HG02678 (cell line): ENCODE measurements around the gene NUTF2.
A peak's percentile ranks its signal among the peaks of the same experiment; 100 is the strongest.
"Not testable (repeated sequence)": the region's sequence is repeated elsewhere in the genome, so short reads cannot be mapped to it uniquely, and the experiment has no call there.

Experiments
- ATAC-seq: cut with Tn5 transposase; IDR thresholded peaks from one replicate; pipeline ENCODE4 v1.9.1; 2021; ENCODE audit warnings: mild to moderate bottlenecking, moderate library complexity; ENCODE audit not compliant: unreplicated experiment

The NUTF2 gene

DNA sequence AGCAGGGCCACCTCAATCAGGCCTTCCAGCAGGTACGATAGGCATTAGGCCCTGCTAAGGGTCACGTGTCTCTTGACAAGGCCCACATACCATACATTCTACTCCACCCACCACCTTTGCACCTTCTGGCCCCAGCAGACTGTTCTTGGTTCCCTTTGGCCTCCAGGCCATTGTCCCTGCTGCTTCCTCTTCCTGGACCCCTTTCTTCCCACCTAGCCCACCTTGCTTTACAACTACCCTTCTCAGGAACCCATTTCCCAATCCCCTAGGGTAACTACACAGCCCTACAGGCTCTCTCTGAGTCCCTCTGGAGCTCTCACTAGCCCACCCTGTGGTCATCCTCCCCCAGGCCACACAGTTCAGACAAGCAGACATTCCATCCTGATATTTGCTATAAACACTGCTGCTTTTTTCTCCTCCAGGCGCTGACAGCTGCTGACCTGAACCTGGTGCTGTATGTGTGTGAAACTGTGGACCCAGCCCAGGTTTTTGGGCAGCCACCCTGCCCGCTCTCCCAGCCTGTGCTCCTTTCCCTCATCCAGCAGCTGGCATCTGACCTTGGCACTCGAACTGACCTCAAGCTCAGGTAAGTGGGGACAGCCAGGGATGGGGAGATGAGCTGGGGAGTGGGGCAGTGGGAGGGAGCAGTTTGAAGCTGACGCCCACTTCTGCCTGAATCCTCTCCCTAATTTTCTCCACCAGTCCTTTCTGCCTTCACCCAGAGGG, 36.6 kb downstream of the NUTF2 start:
- no peak for ATAC-seq

DNA sequence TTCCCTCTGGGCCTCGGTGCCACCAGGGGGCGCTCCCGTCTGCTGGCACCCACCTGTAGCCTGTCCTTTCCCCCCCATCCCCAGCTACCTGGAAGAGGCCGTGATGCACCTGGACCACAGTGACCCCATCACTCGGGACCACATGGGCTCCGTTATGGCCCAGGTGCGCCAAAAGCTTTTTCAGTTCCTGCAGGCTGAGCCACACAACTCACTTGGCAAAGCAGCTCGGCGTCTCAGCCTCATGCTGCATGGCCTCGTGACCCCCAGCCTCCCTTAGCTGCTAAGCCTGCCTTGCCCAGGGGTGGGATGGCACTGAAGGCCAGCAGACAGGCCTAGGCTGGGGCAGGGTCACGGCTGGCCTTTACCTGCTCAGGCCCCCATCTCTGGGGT, 37.1 kb downstream of the NUTF2 start:
- no peak for ATAC-seq

- no peak for ATAC-seq
Measured at GRCh38 chr16:67884684-67885083, 38.0 kb downstream of the NUTF2 start, which contains the start of gene NRN1L. Gene NRN1L (plus strand): TSS chr16:67884885. CDS start chr16:67884904, 19 bp downstream.

DNA sequence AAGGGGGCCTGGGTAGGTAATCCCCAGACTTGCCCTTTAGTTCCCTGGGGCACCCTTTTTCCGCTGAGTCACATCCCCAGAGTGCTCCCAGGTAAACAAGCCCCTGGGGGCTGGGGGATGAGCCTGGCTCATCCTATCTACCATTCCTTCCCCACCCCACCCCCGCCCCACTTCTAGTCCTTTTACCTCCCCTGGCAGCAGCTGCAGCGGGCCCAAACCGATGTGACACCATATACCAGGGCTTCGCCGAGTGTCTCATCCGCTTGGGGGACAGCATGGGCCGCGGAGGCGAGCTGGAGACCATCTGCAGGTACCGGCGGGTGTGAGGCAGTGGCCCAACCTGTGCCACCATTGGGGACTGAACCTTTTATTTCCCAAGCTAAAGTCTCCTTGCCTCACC, 38.8 kb downstream of the NUTF2 start:
- no peak for ATAC-seq

DNA sequence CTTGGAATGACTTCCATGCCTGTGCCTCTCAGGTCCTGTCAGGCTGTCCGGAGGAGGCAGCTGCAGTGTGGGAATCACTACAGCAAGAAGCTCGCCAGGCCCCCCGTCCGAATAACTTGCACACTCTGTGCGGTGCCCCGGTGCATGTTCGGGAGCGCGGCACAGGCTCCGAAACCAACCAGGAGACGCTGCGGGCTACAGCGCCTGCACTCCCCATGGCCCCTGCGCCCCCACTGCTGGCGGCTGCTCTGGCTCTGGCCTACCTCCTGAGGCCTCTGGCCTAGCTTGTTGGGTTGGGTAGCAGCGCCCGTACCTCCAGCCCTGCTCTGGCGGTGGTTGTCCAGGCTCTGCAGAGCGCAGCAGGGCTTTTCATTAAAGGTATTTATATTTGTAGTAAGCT, 39.2 kb downstream of the NUTF2 start:
- ATAC-seq: no peak

- no peak for ATAC-seq
Measured at GRCh38 chr16:67886387-67886786, 39.7 kb downstream of the NUTF2 start.

DNA sequence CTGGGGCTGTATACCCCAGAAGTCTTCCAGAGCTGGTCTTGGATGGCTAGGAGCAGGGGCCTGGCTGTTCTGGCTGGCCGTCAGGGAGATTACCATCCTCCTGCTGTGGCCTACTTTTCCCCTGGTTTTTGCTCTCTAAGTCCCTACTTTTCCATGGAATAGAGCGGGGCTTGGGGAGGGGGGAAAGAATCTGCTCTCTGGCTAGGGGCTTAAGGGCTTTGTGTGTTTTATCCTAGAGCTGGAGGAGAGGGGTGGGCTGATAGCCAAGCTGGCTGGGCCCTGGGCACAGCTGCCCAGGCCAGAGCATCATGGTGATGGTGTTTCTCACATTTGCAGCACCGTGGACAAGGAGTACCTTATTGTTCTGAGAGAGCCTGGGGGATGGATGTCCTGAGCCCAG, 41.6 kb downstream of the NUTF2 start:
- ATAC-seq: no peak

GRCh38 chr16:67892375-67892774, 45.6 kb downstream of the NUTF2 start:
- ATAC-seq: no peak

- ATAC-seq: peak; percentile 91
Measured at GRCh38 chr16:67892899-67893742, 46.4 kb downstream of the NUTF2 start, which contains the start of gene PSKH1. Gene PSKH1 (plus strand): TSS chr16:67893254. CDS start chr16:67908750, 15,496 bp downstream.

- no peak for ATAC-seq
Measured at GRCh38 chr16:67893743-67894399, 47.1 kb downstream of the NUTF2 start.

GRCh38 chr16:67897231-67897630, 50.5 kb downstream of the NUTF2 start:
- ATAC-seq: no peak

GRCh38 chr16:67901734-67902133, 55.0 kb downstream of the NUTF2 start:
- no peak for ATAC-seq

- no peak for ATAC-seq
Measured at GRCh38 chr16:67902831-67903230, 56.1 kb downstream of the NUTF2 start.

GRCh38 chr16:67907397-67908180, 60.9 kb downstream of the NUTF2 start:
- no peak for ATAC-seq

- no peak for ATAC-seq
Measured at GRCh38 chr16:67909056-67909742, 62.5 kb downstream of the NUTF2 start.

DNA sequence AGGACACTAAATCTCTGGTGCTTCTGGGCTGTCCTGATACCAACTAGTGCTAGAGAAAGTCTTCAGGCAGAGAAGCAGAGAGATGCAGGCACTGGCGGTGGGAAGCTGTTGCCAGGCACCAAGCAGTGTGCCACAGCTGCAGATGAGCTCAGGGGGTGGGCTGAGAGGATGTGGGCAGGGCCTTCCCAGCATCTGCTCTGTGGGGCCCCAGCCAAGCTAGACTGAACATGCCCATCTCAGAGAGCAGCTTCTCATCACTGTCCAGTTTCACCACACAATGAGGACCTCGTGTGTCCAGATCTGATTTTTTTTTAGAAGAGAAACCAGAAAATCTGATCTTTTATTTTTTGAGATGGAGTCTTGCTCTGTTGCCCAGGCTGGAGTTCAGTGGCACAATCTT, 63.4 kb downstream of the NUTF2 start:
- ATAC-seq: no peak

GRCh38 chr16:67914758-67915495, 68.2 kb downstream of the NUTF2 start:
- no peak for ATAC-seq

DNA sequence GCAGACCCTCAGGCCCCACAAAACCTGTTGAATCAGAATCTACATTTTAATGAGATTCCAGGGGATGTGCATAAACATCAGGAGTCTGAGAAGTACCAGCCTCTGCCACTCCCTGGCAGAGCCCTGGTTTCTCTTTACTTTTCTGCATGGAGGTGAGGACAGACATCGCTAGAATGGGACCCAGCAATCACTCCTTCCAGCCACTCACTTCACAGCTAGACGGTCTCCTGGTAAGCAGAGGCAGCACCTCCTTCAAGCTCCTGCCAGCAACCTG, 68.7 kb downstream of the NUTF2 start:
- not testable (repeated sequence) for ATAC-seq

DNA sequence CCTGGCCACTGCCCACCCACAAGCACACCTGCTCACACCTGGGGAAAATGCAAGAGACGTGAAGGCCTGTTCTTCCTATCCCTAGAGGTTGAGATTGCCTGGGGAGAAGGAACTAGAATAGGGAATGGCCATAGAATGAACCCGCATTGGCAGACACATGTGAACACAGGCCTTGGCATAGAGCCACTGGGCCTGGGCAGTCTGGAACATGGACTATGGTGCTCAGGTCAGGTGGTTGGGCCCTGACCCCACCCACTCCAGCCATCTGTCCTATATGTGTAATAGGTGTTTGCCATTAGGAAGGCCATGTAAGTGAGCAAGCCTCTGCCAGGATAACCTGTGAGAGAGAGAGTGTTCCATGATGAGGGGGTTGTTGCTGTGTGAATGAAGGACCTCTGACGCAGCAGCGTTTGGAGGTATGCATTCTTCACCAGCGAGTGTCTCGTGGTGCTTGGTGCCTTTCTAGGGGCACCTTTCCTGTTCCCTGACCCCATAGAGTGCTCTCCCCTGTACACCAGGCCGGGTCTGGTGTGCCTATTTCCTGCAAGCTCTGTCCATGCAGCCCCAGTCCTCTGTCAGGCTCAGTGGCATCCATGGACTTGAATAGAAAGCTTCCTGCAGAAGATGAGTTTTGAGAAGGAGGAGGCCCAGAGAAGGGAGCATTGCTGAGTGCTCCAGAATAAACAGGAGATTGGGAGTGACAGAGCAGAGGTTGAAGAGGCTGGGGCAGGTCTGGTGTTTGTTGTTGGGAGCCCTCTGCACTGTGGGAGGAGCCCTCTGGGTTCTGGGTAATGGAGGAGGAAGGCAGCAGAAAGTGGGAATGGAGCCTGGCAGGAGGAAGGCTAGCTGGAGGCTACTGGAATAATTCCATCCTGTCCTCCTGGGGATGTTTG, 69.3 kb downstream of the NUTF2 start:
- ATAC-seq: no peak
